Stimulated activated CD8-positive, alpha-beta memory T cell treated with anti-CD3 and anti-CD28 coated beads, Interleukin-4, amount 100 ng/mL, for 24 hours (primary cell): Measurements from ENCODE around the gene CELF2.
"Not testable (repeated sequence)": the region's sequence is repeated elsewhere in the genome, so short reads cannot be mapped to it uniquely, and the experiment has no call there.

Experiments
- DNase-seq: peaks from one replicate; pipeline ENCODE4 v3.0.0-alpha.2; 2020; ENCODE audit warnings: low read depth

CELF2 gene

DNA sequence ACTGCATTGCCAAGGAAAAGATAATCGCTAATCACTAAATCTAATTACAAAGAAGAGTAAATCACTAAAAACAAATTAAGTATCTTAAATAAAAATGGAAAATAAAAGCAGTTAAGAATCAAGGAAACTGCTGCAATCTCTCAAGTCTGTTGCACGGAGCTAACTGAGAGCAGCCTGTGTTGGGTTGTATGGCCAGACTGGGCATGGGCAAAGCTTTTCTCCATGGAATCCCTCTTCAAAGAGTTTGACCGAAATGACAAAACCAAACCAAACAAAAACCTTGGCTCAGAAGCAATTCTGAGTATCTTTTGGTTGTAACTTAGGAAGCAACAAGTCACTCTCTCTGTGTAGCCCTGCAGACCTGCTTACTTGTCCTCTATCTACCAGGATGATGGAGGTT, 78.8 kb downstream of the CELF2 start:
- DNase-seq, result no peak

DNA sequence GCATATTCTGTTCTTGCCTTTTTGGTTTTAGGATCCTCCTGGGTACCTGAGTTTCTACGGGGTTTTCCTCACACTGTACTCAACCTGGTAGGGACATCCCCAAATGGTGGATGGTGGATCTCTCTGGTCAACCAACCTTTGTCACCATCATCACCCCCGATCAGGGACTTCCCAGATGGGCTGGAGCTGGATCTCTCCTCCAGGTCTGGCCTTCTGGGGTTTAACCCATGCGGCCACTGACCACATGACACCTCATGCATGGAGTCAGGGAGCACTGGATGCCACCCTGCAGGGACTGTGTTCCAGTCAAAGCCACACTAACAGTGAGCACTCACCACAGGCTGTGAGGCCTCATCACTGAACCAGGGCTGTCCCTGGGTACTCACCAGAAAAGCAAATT, 80.0 kb downstream of the CELF2 start:
- DNase-seq, result no peak

GRCh38 chr10:11098666-11099065, 81.0 kb downstream of the CELF2 start:
- no peak for DNase-seq

- no peak for DNase-seq
Measured at GRCh38 chr10:11104772-11105675, 87.4 kb downstream of the CELF2 start.

GRCh38 chr10:11105676-11106004, 88.0 kb downstream of the CELF2 start:
- DNase-seq, result no peak

DNA sequence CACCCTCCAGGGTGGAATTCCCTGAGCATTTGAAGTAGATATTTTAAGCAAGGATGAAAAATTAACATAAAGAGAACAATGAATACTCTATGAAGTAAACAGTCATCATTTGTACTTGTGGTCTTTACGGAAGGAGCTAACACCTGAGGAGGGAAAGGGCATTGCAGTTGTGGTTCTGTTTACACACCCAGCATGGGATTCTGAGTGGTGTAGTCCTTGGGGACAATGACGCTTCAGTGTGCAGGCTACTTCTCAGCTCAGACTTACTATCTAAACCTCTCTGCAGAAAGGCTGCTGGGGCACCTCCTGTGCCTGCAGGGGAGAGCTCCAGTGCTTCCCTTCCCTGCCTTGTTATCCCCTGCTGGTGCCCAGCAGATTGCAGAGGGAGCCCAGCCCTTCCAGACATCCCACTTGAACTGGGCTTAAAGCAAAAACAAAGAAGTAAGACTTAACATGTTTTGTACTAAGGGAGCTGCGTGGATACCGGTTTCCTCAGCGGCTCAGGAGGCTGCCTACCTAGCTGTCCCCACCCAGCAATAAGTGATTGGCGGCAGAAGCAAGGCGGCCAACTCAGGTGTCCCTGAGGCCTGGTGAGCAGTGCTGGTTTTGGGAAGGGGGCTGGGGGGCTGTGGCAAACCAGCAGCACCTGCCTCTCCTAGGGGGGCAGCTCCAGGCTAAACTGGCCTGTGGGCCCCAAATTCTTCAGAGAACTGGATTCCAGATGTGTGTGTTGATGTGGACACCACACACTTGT, 89.1 kb downstream of the CELF2 start:
- no peak for DNase-seq

DNA sequence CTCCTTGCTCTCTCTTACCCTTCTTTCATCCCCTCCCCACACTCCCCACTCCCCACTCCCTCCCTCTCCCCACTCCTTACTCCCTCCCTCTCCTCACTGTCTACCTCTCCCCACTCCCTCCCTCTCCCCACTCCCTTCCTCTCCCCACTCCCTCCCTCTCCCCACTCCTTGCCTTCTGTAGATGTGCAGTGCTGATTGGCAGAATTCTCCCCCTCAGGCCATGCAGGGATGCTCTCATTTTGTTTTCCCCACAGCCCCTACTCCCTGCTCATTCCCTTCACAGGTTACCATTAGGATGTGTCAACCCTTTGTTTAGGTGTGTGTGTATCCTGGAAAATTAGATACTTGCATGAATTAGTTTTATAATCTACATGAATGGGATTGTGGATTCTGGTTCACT, 90.3 kb downstream of the CELF2 start:
- no peak for DNase-seq

GRCh38 chr10:11108356-11108755, 90.7 kb downstream of the CELF2 start:
- DNase-seq, result no peak

DNA sequence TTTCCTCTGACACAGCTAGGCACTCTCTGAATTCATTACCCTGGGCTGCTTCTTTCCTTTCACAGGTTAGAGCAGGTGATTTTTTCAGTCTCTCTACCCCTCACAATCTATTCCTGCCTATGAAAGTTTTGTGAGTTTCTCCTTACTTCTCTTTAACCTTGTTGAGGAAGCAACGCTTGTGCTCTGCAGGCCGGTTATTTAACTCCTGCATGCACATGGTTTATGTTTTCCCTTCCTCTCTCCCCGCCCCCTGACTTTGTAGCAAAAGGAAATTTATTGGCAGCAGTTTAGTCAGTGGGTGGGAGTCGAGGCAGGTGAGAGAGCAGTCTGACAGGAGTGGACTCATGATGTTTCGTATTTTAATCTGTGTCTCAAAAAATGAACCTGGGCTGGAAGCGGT, 91.9 kb downstream of the CELF2 start:
- DNase-seq, result no peak

- no peak for DNase-seq
Measured at GRCh38 chr10:11110539-11110938, 92.9 kb downstream of the CELF2 start.

DNA sequence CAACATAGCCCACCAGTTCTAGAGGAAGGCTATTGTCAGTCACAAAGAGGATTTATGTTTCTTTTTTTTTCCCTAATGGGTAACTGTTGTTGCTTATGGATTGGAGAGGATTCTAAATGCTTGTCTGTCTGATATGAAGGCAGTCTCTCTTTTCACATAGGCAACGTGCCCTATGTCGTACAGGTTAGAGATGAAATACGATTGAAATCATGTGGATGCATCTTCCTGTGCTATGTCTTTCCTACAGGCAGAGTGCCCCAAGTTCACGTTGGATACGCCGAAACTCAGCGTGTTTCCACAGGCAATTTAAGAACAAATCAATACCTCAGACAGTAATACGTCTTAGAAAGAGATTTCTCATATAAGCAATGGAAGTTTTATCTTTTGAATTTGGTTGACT, 93.8 kb downstream of the CELF2 start:
- no peak for DNase-seq

GRCh38 chr10:11112718-11113117, 95.0 kb downstream of the CELF2 start:
- DNase-seq, result no peak

DNA sequence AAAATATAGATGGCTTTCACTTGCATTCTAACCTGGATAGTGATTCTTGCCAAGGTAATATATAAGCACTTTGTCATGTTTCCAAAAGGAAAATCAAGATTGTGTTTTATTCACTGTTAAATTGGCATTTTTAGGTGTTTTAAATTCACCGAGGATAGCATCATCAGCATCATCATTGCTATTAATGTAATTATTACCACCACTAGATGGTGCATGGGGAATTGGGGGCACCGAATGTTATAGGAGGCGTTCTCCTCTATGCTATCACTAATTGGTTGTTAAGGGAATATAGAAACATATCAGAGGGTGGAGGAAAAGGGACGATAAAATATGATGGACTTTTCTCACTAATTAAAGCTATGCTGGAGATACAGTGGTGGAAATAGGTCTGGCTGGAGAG, 95.5 kb downstream of the CELF2 start:
- DNase-seq, result no peak

DNA sequence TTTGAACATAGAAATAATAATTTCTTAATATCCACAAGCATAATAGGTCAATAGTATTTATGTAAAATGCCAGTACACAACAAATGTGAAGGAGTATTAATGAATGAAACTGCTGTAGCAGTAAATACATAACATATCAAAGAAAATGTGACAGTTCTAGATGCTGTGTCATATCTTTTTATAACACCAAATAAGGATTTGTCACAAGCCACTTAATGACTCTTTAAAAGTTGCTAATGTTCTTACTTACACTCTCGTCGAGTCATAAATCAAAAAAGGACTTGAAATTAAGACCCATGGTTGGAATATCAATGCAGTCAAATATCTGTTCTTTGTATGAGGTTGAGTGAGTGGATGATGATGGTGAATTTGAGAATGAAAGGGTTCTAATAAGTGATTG, 96.6 kb downstream of the CELF2 start:
- DNase-seq, result no peak

- no peak for DNase-seq
Measured at GRCh38 chr10:11115337-11115736, 97.7 kb downstream of the CELF2 start.

DNA sequence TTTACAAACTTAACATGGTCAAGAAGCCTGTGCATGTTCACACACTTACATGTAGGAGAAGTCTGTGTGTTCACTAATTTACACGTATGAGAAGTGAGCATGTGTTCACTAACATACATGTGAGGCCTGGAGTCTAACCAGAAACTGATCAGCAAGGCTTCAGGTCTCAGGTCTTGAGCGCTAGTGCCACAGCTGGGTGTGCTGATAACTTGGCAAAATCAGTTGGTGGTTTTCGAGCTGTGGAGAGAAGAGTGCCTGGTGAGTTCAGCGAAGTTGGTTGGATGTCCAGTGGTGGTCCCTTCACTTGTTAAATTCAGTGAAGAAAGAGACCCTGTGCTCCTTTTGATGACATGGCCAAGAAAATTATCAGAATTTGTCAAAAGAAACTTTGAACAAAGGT, 98.7 kb downstream of the CELF2 start:
- DNase-seq, result no peak

DNA sequence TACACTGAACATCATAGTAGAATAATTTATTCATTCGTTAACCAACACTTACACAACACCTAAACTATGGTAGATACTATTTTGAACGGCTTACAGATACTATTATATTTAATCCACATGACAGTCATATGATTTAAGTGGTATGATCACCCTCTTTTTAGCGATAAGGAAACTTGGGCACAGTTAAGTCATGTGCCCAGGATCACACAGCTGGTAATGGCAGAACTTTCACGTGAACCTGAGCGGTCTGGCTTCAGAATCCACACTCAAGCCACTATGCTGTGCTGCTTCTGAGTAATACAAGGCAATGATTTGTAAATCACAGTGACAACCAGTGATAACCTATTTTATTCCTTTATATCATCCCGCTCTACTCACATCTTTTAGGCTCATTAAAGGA, 99.1 kb downstream of the CELF2 start:
- DNase-seq, result no peak

DNA sequence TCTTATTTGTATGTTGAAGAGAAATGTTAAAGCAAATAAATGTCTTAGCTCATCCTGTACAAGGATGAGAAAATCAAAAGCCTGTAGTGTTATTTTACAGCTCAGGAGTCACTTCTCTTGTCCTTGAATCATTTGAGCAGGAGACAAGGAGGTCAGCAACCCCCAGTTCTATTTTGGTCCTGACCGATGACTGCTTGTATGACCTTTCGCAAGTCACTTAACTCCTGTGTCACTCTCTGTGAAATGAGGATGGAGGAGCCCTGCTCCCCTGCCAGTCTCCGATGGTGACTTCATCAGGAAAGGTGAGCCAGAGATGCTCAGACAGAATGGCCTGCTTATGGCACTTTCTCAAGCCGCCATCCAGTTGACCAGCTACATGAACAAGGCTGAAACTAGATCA, 101.0 kb downstream of the CELF2 start:
- DNase-seq, result no peak

GRCh38 chr10:11119843-11120242, 102.2 kb downstream of the CELF2 start:
- DNase-seq, result no peak

DNA sequence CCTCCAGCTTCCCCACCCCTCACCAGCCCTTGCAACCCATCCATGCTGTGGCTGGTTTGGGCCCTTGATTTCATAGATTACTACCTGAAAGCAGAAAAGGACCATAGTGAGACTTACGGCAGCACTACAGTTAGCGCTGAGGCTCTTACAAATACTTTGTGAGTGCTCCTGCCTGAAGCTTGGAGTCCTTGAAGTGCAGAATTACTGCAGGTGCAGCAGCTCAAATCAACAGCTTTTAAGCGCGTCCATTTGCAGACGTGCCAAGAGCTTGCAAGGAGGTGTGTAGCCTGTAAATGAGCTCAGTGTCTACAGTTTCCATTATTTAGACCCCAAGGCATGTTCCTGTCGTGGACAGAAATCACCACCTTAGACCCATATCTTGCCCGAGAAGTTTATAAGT, 103.0 kb downstream of the CELF2 start:
- DNase-seq, result no peak

GRCh38 chr10:11123892-11124291, 106.2 kb downstream of the CELF2 start:
- not testable (repeated sequence) for DNase-seq

GRCh38 chr10:11125004-11125403, 107.3 kb downstream of the CELF2 start:
- DNase-seq, result no peak

GRCh38 chr10:11127017-11127416, 109.3 kb downstream of the CELF2 start:
- DNase-seq, result not testable (repeated sequence)
